RWPE1 (cell line): ENCODE data around the gene AOC2.
"Not testable (repeated sequence)": the region's sequence is repeated elsewhere in the genome, so short reads cannot be mapped to it uniquely, and the experiment has no call there.

Source experiments
- CTCF ChIA-PET: fragments of 350-600 bp; sonication (Branson Sonifier 250); formaldehyde crosslinking; extraction: SDS; loops from one replicate; lab custom pipeline; 2021; lab: Yijun Ruan, JAX
- POLR2A ChIA-PET: fragments of 400-600 bp; formaldehyde crosslinking; extraction: SDS; loops from one replicate; lab custom pipeline; 2020; ENCODE audit warnings: antibody characterized with exemption; ENCODE audit not compliant: low non-redundant PET; lab: Yijun Ruan, JAX
- DNase-seq: peaks from one replicate; pipeline ENCODE4 v3.0.0; 2012; ENCODE audit warnings: low spot score
- H3K27ac ChIP-seq: fragments of 450-650 bp; 2 replicates; pipeline ENCODE4 v1.5.1; 2017
- TF ChIP-seq, protein P1 (sequence below): fragments of 450-650 bp; conservative IDR thresholded peaks from 2 replicates; pipeline ENCODE4 v1.5.1; 2017; ENCODE audit warnings: low read depth, mild to moderate bottlenecking

The AOC2 gene

DNA sequence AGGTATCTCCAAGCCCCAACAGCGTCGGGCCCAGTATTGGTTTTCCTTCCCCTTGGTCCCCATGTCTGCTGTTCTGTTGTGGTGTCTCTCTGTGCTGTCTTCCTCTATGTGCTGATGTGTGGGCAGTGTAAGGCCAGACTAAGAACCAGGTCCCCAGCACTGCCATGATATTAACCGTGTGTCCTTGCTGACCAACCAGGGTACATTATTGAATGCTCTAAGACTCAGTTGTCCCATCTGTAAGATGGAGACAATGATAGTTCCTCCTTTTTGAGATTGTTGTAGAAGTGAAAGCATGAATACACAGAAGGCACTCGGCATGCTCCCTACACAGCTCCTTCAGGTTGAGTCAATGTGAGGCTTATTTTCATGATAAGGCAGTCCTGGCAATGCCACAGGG is 27.3 kb downstream of the AOC2 start:
- ChIA-PET CTCF (no interaction called here), POLR2A (no interaction called here)
- TF ChIP-seq, protein P1, sequence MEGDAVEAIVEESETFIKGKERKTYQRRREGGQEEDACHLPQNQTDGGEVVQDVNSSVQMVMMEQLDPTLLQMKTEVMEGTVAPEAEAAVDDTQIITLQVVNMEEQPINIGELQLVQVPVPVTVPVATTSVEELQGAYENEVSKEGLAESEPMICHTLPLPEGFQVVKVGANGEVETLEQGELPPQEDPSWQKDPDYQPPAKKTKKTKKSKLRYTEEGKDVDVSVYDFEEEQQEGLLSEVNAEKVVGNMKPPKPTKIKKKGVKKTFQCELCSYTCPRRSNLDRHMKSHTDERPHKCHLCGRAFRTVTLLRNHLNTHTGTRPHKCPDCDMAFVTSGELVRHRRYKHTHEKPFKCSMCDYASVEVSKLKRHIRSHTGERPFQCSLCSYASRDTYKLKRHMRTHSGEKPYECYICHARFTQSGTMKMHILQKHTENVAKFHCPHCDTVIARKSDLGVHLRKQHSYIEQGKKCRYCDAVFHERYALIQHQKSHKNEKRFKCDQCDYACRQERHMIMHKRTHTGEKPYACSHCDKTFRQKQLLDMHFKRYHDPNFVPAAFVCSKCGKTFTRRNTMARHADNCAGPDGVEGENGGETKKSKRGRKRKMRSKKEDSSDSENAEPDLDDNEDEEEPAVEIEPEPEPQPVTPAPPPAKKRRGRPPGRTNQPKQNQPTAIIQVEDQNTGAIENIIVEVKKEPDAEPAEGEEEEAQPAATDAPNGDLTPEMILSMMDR, result no peak
- no peak overlapping the region for H3K27ac ChIP-seq
- no peak for DNase-seq

DNA sequence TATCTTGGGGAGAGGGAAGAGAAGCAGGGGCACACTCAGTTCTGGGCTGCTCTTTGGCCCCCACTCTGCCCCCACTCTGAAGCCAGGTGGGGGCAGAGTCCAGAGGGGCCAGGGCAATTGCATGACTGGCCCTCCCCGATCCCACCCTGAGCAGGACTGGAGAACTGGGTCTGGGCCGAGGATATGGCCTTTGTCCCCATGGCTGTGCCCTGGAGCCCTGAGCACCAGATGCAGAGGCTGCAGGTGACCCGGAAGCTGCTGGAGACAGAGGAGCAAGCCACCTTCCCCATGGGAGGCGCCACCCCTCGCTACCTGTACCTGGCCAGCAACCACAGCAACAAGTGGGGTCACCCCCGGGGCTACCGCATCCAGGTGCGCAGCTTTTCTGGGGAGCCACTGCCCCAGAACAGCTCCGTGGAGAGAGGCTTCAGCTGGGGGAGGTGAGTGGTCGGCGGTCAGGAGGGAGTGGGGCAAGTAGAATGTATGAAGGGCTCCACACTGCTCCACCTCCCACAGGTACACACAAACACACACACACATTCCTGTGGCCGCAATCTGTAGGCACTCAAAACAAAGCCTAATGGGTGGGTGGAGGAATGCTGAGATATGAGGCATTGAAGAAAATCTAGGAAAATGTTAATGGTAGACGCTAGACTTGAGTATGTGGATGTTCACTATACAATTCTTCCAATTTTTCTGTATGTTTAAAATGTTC is 28.0 kb downstream of the AOC2 start:
- TF ChIP-seq, protein P1, result no peak
- POLR2A ChIA-PET, result no interaction called here
- CTCF ChIA-PET, result no interaction called here
- H3K27ac ChIP-seq, result no peak overlapping the region
- DNase-seq, result no peak

DNA sequence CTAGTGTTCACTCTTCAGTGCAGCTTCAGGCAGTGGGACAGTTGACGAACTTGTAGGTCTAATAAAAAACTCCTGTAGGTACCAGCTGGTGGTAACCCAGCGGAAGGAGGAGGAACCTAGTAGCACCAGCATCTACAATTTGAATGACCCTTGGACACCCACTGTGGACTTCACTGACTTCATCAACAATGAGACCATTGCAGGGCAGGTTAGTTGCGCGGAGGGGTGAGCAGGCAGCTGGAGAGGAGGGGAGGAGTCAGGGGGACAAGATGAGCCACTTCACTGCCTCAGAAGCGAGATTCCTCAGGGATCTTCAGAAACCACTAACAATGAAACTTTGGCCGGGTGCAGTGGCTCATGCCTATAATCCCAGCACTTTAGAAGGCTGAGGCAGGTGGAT is 28.9 kb downstream of the AOC2 start:
- no peak for DNase-seq
- no peak overlapping the region for H3K27ac ChIP-seq
- ChIA-PET CTCF (no interaction called here), POLR2A (no interaction called here)
- TF ChIP-seq, protein P1, result no peak

DNA sequence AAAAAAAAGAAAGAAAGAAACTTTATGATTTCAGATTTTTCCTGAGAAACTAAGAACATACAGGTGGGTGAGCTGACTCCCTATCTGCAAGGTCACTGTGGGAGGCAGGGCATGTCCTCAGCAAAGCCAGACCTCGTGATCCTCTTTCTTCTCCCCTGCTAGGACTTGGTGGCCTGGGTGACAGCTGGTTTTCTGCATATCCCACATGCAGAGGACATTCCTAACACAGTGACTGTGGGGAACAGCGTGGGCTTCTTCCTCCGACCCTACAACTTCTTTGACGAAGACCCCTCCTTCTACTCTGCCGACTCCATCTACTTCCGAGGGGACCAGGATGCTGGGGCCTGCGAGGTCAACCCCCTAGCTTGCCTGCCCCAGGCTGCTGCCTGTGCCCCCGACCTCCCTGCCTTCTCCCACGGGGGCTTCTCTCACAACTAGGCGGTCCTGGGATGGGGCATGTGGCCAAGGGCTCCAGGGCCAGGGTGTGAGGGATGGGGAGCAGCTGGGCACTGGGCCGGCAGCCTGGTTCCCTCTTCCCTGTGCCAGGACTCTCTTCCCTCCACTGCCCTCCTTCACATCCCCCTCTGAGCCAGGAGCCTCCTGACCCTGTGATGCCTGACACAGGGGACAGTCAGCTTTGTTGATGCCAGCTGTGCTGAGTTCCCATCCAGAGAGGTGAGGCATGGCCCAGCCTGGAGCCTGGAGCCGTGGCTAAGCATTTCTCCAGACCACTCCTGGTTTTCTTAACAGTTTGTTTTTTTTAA is 29.7 kb downstream of the AOC2 start:
- DNase-seq, POLR2A ChIA-PET, H3K27ac ChIP-seq, CTCF ChIA-PET: not testable (repeated sequence)

DNA sequence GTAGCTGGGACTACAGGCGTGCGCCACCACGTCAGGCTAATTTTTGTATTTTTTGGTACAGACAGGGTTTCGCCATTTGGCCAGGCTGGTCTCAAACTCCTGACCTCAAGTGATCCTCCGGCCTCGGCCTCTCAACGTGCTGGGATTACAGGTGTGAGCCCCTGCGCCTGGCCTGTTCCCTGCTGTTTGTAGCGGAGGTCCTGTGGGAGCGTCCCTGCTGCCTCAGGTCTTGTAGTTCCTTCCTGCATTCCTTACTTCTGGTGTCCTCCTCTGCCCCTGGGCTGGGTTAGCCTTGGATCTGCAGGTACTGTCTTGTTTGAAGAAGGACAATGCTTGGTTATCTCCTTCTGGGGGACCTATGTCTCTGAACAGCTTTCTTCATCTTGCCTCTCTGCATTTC is 32.7 kb downstream of the AOC2 start:
- CTCF ChIA-PET, result no interaction called here
- no peak for DNase-seq
- H3K27ac ChIP-seq, result no peak overlapping the region
- TF ChIP-seq, protein P1, result no peak
- POLR2A ChIA-PET, result no interaction called here

DNA sequence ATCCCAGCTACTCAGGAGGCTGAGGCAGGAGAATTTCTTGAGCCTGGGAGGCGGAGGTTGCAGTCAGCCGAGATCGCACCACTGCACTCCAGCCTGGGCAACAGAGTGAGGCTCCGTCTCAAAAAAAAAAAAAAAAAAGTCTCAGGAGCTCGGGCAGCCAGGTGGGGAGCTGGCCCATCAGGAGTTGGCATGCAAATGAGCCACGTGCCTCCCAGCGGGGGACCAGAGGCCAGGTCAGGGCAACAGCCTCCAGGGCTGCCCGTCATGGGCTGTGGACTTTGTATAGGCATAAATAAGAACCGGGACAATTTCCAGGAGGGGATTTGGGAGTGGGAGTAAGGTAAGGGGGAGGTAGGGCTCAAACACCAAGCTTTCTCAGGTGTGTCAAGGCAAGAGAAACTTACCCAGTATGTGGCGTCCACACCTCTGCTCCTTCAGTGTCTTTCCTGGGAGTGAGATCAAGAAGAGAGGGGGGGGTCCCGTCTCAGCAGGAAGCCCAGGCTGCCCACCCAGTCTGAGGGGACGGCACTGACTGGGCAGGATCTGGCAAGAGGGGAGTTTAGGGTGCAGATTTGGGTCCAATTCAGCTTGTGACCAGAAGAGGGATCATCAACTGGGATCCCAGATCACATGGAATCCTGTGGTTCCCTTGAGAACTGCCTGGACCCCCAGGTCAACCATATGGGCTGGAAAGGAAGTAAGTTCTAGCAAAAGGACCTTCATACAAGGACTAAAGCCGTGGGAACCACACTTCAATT is 33.9 kb downstream of the AOC2 start:
- ChIA-PET CTCF (interaction anchor here (0.6 kb wide), 1 partner anchor 24 kb away, joined by 3 read pairs; no protein-coding TSS in a partner anchor), POLR2A (no interaction called here)
- no peak for DNase-seq
- TF ChIP-seq, protein P1, result no peak
- H3K27ac ChIP-seq, result no peak overlapping the region
